Fibroblast of skin of right quadriceps (primary cell): Measurements from ENCODE around the gene NDUFS6.

Source experiments
- DNase-seq: peaks from one replicate; pipeline ENCODE4 v3.0.0-alpha.2; 2013

NDUFS6 gene

GRCh38 chr5:1819458-1819857, 18.3 kb downstream of the NDUFS6 start:
- DNase-seq: no peak

- DNase-seq: no peak
Measured at GRCh38 chr5:1820381-1820780, 19.2 kb downstream of the NDUFS6 start.

GRCh38 chr5:1820926-1821325, 19.7 kb downstream of the NDUFS6 start:
- DNase-seq: no peak

- DNase-seq: no peak
Measured at GRCh38 chr5:1821862-1822261, 20.7 kb downstream of the NDUFS6 start.

- DNase-seq: no peak
Measured at GRCh38 chr5:1823381-1824034, 22.3 kb downstream of the NDUFS6 start.

- DNase-seq: no peak
Measured at GRCh38 chr5:1824109-1824821, 23.1 kb downstream of the NDUFS6 start.

DNA sequence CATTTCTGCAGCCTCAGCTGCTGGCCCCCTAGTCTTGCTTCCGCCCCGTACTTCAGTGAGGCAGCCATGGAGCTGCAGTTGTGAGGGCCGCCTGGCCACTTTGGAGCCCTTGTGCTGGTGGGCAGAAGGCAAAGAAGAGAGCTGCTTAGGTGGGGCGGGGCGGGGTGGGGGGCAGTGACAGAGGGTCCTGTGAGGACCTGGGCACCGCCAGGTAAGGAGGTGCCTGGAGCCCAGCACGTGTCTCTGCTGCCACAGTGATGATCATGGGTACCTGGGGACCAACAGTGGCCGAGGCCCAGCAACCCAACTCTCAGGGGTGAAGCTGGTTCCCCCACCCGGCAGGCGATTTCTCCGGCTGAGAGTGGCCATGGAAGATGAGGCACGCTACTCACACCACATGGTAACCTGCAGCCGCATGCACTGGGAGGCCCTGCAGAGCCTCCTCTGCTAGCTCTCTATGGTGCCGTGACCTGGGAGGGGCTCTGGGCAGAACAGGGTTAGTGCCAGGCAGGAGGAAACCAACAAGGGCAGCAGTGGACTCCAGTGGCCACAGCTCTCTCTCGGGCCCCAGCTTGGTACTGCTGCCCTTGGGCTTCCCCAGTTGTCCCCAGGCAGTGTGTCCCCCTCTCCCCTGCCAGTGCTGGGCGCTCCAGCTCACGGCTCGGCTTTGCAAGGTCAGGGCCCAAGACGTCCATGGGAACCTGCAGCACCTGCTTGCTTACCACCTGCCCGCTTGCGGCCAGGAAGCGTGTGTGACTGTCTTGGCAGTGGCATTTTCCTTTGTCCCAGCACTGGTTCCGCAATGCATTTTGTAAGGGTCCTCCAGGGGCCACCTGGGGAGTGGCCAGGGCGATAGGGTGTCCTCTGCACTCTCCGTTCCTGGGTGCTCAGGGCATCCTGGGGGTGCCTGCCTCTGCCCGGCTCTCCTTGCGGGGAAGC, 24.0 kb downstream of the NDUFS6 start:
- no peak for DNase-seq

DNA sequence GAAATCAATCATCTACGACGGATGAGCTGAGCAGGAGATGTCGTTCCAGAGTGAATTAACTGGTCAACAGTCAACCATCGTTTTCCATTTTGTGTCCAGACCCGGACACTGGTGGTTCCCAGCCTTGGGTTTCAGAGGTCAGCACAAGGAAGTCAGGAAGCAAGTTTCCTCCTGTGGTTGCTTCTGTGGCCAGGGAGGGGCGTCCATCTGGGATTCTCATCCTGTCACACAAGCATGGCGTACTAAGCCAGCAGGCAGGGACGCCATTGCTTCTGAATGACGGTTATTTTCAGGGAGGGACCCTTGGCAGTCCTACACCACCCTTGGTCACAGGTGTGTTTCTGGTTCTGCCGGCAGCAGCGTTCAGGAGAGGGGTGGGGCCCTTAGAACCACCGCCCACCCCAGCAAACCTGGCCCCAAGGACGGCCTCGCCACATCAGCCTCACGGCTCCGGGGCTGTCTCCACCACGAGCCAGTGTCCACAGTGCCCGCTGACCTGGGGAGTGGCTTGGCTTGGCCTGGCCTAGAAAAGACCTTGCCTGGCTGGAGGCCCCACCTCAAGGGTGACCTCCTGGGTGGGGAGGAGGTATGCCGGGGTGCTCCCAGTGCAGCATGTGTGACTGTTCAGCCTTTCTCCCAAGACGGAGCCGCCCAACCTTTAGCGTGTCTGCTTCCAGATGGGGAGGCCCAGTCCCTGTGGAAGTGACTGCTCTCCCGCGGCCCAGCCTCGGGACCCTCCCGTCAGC, 25.2 kb downstream of the NDUFS6 start:
- DNase-seq: no peak

GRCh38 chr5:1827025-1827885, 26.0 kb downstream of the NDUFS6 start:
- no peak for DNase-seq

- no peak for DNase-seq
Measured at GRCh38 chr5:1827886-1828397, 26.7 kb downstream of the NDUFS6 start.

DNA sequence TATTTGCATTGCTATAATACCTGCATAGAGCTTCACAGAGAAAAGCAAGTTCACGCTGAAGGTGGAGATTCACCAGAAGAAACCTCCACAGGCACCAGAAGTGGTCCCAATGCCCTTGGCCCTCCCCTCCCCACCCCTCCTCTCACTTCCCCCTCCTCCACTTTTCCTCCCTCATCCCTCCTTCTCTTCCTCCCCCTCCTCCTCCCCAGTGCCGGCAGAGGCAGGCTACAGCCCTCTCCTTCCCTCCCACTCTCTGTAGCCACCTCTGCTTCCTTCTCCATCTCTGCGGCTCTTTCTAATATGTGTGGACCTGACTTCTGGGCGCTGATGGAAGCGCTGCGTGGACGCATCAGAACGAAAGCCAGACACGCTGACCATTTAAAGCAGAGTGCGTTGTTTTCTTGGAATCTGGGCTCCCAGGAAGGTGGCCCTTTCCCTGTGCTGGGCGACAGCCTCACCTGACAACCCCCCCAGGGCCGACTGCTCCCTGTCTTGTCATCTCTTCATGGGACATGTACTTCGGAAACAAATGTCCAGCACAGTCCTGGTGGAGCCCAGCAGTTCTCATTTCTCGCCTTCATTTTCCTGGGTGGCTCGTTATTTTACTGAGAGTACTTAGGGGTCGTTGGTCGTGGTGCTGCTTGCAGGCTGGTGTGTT, 29.5 kb downstream of the NDUFS6 start:
- DNase-seq: no peak

DNA sequence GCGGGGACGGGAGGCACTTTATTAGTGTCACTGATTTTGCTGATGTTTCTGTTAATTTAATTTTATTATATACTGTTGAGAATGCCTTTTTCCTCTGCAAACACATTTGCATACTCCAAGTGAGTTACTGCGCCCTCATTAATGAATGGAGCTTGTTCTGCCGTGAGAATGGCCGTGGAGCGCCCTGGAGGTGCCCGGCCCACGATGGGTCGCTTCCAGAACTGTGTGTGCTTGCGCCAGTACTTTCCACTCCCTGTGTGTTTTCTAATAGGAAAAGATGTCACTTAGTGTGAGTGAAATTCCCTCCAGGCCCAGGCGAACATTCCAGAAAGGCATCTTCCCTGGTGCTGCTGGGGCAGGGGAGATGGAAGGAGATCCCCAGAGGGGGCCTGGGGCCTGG, 30.1 kb downstream of the NDUFS6 start:
- no peak for DNase-seq

- no peak for DNase-seq
Measured at GRCh38 chr5:1831677-1832313, 30.6 kb downstream of the NDUFS6 start.

DNA sequence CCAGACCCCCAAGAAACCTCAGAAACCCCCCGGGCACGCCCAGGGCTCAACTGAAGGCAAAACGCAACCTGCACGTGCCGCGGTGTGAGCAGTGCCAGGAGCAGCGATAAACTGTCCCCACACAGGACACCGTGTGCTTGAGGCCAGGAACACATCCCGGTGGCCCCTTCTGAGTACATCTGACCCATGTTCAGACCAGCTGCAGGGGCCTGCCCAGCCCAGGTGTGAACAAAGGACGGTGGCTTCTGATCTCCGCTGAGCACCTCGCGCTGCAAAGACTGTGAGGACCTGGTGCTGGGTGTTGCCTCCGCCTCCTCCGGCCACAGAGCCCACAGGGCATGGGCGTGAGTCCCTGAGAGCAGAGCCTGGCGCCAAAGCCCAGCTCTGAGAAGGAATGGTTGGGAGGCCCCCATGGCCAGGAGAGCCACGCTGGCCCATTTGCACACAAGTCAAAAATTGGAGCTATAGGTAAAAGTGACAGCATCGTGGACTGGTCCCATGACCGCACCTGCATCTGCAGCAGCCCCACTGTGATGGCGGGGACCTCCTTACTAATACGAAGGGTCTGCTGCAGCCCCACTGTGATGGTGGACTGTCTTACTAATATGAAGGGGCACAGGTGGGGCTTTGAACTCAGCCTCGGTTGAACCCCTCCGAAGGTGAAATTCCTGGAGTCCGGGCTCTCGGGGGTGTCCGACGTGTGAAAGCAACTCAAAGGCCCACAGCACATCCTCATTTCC, 31.5 kb downstream of the NDUFS6 start:
- no peak for DNase-seq

DNA sequence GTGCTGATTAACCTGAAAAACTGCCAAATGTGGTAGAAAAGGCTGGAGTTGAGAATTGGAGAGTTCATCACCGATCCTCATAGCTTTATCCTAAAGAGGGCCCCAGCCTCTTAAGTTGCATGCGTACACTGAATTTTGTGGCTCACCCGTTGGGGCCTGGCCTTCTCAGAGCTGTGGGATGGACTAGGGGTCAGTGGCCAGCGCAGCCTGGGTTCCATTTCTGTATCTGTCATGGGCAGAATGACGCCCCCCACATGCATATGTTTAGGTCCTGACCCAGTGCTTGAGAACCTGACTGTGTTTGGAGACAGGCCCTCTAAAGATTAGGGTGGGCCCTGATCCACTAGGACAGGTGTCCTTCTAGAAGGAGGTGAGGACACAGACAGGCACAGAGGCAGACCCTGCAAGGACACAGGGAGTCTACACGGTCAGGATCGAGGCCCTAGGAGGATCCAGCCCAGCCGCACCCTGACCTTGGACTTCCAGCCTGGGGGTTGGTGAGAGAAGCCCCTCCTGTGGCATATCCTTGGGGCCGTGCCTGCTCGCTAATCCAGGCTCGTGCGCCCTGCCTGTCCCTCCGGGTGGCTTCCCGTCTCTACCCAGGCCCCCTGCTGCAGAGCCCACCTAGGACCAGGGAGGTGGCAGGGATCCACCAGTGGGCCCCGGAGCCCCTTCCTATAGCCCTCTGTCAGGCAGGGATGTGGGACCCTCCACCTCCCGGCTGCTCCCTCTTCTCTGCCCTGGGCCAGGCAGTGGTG, 32.2 kb downstream of the NDUFS6 start:
- DNase-seq: no peak

DNA sequence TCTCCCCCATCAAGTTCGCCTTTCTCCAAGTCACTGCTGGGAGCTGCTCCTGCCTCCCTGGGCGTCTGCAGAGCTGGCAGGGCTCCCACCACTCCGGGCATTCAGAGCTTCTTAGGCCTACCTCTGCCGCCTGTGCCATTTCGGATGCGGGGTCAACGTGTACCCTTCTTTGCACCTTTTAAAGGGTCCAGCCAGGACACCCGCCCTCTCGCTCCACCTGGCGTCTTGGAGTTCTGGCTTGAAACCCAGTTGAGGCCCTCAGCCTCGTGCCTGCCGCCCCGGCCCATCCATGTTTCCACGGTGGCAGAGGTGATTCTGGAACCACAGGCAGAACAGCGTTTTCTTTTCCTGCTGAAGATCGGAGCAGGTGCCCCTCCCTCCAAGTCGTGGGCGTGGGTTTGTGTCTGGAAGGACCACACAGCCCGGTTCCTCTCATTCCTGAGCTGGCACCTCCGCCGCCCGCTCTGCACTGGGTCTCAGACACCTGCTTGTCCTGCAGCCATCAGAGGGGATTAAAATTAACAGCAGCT, 32.9 kb downstream of the NDUFS6 start:
- DNase-seq: no peak

DNA sequence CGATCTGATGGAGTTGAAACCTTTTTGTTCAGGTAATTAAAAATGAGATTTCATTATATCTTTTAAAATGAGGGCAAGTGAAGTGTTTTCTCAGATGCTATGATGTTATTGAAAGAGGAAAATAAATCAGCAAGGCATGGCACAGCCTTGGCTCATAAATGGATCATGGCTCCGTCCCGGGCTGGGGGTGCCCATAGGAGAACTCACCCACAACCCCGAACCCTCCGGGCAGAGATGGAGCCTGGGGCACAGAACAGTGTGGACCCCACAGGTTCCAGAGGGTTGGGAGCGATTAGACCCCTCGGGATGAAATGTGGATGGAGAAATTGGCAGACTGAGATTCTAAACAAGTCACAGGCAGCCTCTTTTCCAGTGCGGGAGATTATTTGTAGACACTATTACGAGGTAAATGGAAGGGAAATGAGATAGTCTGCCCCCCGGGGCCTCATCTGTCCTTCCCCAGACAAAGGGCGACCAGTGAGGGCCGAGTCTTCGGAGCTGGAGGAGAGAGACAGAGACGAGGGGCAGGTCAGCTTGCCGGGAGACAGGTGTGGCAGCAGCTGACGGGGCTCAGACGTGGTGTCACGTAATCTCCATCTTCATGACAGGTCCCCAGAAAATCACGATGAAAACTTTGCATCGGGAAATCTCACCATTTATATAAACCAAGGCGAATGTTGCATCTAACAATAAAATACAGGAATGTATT, 33.7 kb downstream of the NDUFS6 start:
- DNase-seq: no peak

- DNase-seq: no peak
Measured at GRCh38 chr5:1835431-1835830, 34.2 kb downstream of the NDUFS6 start.
